Stimulated activated CD4-positive, alpha-beta T cell treated with anti-CD3 and anti-CD28 coated beads, Interleukin-1b, Interleukin-23, amount 100 ng/mL, for 1 hour (primary cell): ENCODE results near the gene NUTM2A.
"Not testable (repeated sequence)": the region's sequence is repeated elsewhere in the genome, so short reads cannot be mapped to it uniquely, and the experiment has no call there.

Experiments used
- DNase-seq, 2 donors: peaks; one replicate each; pipeline ENCODE4 v3.0.0-alpha.2; 2020; ENCODE audit warnings: low read depth in 2 of 2

NUTM2A gene

GRCh38 chr10:87225148-87225547 is at the start of gene NUTM2A:
Gene NUTM2A (plus strand): TSS chr10:87225448. CDS start chr10:87225831, 383 bp downstream.
- DNase-seq = not testable (repeated sequence)

DNA sequence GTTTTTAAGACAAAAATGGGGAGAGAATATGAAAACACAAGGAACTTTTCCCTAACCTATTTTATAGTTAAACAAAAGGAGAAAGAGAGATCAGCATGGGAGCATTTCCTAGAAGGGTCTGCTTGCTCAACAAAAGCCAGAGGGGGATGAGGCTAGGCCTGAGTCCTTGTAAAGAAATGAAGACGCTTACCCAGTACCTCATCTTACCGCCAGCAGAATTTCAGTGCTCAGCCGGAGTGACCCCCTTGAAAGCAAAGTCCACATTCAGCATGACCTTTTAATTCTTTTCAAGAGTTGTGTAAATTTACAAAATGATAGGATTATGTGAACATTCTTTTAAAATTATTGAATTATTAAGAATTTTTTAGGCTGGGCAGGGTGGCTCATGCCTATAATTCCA is 47.7 kb upstream of the NUTM2A start:
- not testable (repeated sequence) for DNase-seq

DNA sequence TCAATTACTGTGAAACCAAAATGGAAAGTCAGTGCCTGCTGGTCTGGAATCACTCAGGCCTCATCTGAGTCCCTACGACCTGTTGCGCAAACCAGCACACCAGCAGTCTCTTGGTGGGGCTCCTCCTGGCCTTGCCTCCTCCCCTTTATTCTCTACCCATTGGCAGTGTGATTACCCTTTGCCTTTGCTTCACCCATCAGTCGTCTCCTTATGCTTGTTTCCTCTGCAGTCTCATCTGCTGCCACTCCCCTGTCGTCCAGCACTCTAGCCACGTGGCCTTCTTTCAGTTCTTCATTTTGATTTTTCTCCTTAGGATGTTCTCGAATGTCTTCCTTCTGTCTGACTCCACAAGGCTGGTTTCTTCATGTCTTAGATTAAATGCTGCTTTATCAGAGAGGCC is 40.8 kb upstream of the NUTM2A start:
- not testable (repeated sequence) for DNase-seq

GRCh38 chr10:87186016-87186415 is 39.2 kb upstream of the NUTM2A start:
- DNase-seq = not testable (repeated sequence)

DNA sequence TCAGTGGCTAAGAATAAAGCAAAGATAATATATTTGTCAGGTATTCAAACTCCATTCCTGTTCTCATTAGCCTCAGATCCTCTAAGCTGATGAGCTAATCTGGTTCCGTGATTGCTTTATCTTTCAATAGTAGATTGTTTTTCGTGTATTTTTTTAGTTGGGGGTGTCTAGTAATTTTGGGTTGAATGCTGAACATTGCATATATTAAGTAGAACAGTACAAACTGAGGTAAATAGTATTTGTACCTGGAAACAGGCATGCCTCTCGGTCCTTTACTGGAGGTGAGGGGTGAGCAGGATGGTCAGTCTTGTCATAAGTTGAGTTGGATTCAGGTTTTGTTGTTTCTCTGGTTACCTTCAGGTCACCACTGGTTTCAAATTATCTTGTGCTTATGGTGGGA is 37.7 kb upstream of the NUTM2A start:
- not testable (repeated sequence) for DNase-seq

DNA sequence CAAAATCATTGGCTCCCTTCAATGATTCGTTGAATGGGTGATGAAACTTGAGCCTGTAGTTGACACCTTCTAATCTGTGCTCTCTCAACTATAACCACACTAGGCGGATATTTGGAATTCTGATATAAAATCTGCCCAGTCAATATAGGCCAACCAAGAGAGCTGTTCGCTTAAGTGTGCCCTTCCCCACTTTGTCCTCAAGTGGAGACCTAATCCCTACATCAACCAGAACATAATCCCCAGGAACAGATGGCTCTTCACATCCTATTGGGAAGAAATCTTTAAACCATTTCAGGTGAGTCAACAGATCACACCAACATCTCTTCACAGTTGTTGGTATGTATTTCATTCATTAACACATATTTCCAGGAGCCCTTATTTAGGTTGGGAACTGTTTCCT is 33.4 kb upstream of the NUTM2A start:
- not testable (repeated sequence) for DNase-seq

DNA sequence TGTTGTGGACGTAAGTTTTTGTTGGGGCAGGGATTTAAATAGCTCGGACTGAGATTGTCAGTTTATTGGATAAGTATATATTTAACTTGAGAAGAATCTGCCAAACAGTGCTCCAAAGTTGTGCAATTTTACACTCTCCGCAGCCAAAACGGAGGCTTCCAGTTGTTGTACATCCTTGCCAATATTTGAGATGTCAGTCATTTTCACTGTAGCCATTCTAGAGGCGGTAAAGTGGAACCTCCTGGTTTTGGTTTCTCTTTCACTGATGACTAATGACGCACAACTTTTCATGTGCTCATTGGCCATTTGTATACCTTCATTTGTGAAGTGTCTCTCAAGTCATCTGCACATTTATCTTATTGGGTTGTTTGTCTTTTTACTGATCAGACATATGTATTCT is 24.3 kb upstream of the NUTM2A start:
- not testable (repeated sequence) for DNase-seq

- not testable (repeated sequence) for DNase-seq
These were observed 20.4 kb upstream of the NUTM2A start for GRCh38 chr10:87204801-87205200.

DNA sequence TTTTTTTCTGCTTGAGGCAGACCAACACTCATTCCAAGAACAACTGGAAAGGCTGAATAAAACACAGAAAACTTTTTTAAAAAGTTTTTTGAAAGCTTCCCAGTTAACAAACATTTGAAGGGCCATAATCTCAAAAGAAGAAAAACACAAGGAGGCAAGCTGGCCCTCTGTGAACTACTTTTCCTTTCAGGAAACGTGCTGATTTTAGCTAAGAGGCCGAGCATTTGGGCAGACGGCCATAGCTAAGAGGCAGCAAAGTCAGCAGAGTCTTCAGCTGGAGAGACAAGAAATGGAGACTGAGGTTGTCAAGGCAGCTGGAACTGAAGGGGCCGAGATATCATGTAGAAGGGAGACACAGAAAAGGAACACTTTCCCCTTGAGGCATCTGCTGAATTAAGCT is 18.3 kb upstream of the NUTM2A start:
- DNase-seq = not testable (repeated sequence)

DNA sequence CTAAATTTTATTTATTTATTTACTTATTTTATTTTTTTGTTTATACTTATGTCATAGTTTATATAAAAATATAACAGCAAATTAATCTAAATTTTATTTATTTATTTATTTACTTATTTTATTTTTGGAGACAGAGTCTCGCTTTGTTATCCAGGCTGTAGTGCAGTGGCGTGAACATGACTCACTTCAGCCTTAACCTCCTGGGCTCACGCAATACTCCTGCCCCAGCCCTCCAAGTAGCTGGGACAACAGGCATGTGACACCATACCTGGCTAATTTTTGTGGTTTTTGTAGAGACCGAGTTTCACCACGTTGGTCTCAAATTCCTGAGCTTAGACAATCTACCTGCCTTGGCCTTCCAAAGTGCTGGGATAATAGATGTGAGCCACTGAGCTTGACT is 14.9 kb upstream of the NUTM2A start:
- DNase-seq = not testable (repeated sequence)

- not testable (repeated sequence) for DNase-seq
These were observed 13.4 kb upstream of the NUTM2A start for GRCh38 chr10:87211848-87212247.

- not testable (repeated sequence) for DNase-seq
These were observed 12.0 kb upstream of the NUTM2A start for GRCh38 chr10:87213150-87213765.

GRCh38 chr10:87213806-87214205 is 11.4 kb upstream of the NUTM2A start:
- DNase-seq = not testable (repeated sequence)

DNA sequence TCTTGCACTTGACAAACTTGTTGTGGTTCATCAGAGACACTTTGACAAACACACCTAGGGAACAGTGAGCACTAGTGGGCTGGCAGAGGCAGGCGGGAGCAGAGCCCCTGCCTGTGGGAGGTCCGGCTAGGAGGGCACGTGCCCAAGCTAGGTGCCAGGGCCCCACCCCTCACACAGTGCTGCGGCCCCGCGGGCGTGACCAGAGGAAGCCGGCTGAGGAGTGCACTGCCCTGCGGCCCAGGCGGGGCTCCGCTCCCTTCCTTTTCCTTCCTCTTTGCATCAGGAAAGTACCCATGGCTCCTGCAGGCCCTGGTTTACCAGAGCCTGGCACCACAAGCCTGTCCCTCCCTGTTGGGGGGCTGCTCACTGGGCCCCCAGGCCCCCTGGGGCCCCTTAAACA is 9.1 kb upstream of the NUTM2A start:
- DNase-seq = not testable (repeated sequence)

DNA sequence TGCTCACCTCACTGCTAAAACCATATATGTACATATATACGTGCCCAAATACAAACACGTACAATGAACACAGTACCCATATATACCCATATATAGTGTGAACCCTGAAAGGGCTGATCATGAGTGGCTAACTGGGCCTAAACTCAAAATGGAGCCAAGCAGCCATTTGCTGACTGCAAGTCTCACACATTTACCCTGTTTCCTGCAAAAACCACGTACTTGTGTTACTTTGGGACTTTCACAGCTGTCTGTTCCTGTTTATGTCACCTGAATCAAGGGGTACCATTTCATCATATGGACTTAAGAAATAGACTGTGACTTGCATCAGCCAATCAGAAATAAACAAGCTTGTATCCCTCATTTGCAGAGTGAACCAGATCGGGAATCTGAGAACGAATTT is 5.9 kb upstream of the NUTM2A start:
- DNase-seq = not testable (repeated sequence)

DNA sequence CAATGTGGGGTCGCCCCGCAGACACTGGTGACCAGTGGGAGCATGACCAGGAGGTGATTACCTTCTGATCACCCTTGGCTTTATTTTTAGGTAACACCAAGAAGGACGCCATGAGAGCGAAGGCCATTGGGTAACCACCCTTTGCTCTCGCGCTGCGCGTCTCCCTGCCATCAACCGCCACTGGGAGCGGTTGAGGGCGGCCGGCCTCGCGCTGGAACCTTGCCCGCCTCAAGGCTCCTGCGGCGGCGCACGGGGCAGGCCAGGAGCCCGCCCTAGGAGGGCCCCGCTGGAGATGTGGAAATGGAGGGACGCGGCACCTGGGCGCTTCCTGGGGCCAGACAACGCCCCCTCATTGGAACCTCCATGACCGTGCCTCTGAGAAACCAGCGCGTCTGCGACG is 2.5 kb upstream of the NUTM2A start:
- not testable (repeated sequence) for DNase-seq

GRCh38 chr10:87228247-87228646 is 3.0 kb downstream of the NUTM2A start:
- DNase-seq = not testable (repeated sequence)

DNA sequence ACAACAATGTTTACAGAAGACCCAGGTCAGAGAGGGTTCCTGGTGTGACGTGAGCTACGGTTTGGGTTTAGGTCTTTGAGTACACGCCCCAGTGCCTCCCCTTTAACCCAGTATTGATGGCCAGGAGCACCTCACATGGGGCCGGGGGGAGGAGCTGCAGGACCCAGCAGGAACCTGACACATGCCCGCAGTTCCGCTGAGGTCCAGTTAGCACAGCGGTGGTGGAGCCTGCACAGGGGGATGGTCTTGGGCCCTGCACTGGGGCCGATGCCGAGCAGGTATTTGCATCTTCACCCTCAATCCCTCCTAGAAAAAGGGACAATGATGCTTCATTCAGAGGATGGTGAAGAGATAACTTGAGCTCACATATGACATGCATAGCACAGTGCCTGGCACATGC is 4.0 kb downstream of the NUTM2A start:
- DNase-seq = not testable (repeated sequence)

- DNase-seq = not testable (repeated sequence)
These were observed 9.6 kb downstream of the NUTM2A start for GRCh38 chr10:87234854-87235253.

- not testable (repeated sequence) for DNase-seq
These were observed 12.0 kb downstream of the NUTM2A start for GRCh38 chr10:87237244-87237643.

- not testable (repeated sequence) for DNase-seq
These were observed 14.1 kb downstream of the NUTM2A start for GRCh38 chr10:87239346-87239808.

DNA sequence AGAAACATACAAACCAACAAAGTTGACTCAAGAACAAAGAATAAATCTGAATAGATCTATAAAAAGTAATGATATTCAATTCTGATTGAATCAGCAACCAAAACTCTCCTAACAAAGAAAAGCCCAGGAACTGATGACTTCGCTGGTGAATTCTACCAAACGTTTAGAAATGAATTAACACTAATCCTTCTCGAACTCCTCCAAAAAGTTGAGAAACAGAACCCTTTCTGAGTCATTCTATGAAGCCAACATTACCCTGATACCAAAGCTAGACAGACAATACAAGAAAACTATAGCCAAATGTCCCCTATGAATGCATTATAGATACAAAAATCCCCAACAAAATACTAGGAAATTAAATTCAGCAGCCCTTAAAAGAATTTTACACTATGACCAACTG is 16.9 kb downstream of the NUTM2A start:
- not testable (repeated sequence) for DNase-seq

DNA sequence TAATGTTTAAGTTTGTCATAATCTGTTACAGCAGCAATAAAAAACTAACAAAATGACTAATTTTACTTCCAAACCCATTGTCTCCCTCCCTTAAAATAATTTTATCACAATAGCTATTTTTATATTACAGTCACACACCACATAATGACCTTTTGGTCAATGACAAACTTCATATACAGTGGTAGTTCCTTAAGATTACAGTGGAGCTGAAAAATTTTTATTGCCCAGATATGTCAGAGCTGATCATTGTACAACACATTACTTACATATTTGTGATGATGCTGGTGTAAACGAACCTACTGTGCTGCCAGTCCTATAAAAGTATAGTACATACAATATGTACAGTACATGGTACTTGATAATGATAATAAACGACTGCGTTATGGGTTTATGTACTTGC is 22.1 kb downstream of the NUTM2A start:
- not testable (repeated sequence) for DNase-seq
